Measurements from ENCODE around the gene TPPP2. TPM values are rescaled to one million over a fixed set of nuclear protein-coding genes. Genes with fewer than 3 reads are reported as not detected.
"Not testable (repeated sequence)": the region's sequence is repeated elsewhere in the genome, so short reads cannot be mapped to it uniquely, and the experiment has no call there.

The TPPP2 gene
- total RNA-seq, 2 donors from 2014 or later, result 0.73 to 1.7 TPM

GRCh38 chr14:20999591-20999990 is 30.4 kb upstream of the TPPP2 start:
- H3K4me1 ChIP-seq (ENCODE audit: control insufficient read depth, insufficient read depth, low read length), result peaks cover 4% of the 10 kb centered on the region
- H3K9me3 ChIP-seq (ENCODE audit: control insufficient read depth, low read length), result no peaks in the 10 kb centered on the region
- Mint-ChIP-seq H3K4me3 (no peak overlapping the region), H3K27ac (no peak overlapping the region), H3K4me1 (peaks cover 36% of the 10 kb centered on the region), H3K36me3 (ENCODE audit: low read depth) (peaks cover 21% of the 10 kb centered on the region), H3K27me3 (ENCODE audit: insufficient read depth) (no peaks in the 10 kb centered on the region), H3K9me3 (no peaks in the 10 kb centered on the region)
- WGBS, 2 experiments (ENCODE audit: insufficient coverage in 1 of 2, insufficient read length in 1 of 2), result 89 to 92% methylated on average over 4 of the region's 4 CpGs
- H3K27me3 ChIP-seq (ENCODE audit: control insufficient read depth, insufficient read depth, low read length, poor library complexity, severe bottlenecking), result no peaks in the 10 kb centered on the region
- peak; percentile 20 for DNase-seq
- no peak overlapping the region for H3K9ac ChIP-seq (ENCODE audit: extremely low read depth, low read length, poor library complexity, severe bottlenecking)
- H3K4me3 ChIP-seq (ENCODE audit: low read length), result no peak overlapping the region
- no peak for TF ChIP-seq CTCF (conservative IDR thresholded peaks at IDR 0.05)
- no peak overlapping the region for H3K27ac ChIP-seq (ENCODE audit: low read depth, low read length)
- H3K36me3 ChIP-seq (ENCODE audit: control insufficient read depth, insufficient read depth, low read length), result peaks cover 31% of the 10 kb centered on the region

GRCh38 chr14:21001218-21001617 is 28.8 kb upstream of the TPPP2 start:
- TF ChIP-seq CTCF (conservative IDR thresholded peaks at IDR 0.05), result no peak
- Mint-ChIP-seq H3K36me3 (ENCODE audit: low read depth) (peaks cover 6% of the 10 kb centered on the region), H3K9me3 (no peaks in the 10 kb centered on the region), H3K4me3 (no peak overlapping the region), H3K4me1 (peaks cover 36% of the 10 kb centered on the region), H3K27me3 (ENCODE audit: insufficient read depth) (no peaks in the 10 kb centered on the region), H3K27ac (no peak overlapping the region)
- 87 to 90% methylated on average over 4 to 5 of the region's 7 CpGs for WGBS, 2 experiments (ENCODE audit: insufficient coverage in 1 of 2, insufficient read length in 1 of 2)
- no peak overlapping the region for H3K9ac ChIP-seq (ENCODE audit: extremely low read depth, low read length, poor library complexity, severe bottlenecking)
- no peak overlapping the region for H3K4me3 ChIP-seq (ENCODE audit: low read length)
- H3K4me1 ChIP-seq (ENCODE audit: control insufficient read depth, insufficient read depth, low read length), result peaks cover 4% of the 10 kb centered on the region
- H3K27ac ChIP-seq (ENCODE audit: low read depth, low read length), result no peak overlapping the region
- H3K36me3 ChIP-seq (ENCODE audit: control insufficient read depth, insufficient read depth, low read length), result peaks cover 14% of the 10 kb centered on the region
- H3K27me3 ChIP-seq (ENCODE audit: control insufficient read depth, insufficient read depth, low read length, poor library complexity, severe bottlenecking), result no peaks in the 10 kb centered on the region
- H3K9me3 ChIP-seq (ENCODE audit: control insufficient read depth, low read length), result no peaks in the 10 kb centered on the region
- DNase-seq, result peak; percentile 51

- Histone ChIP-seq H3K9me3 (ENCODE audit: control insufficient read depth, low read length) (no peaks in the 10 kb centered on the region), H3K9ac (ENCODE audit: extremely low read depth, low read length, poor library complexity, severe bottlenecking) (no peak overlapping the region), H3K4me3 (ENCODE audit: low read length) (no peak overlapping the region), H3K36me3 (ENCODE audit: control insufficient read depth, insufficient read depth, low read length) (no peaks in the 10 kb centered on the region), H3K4me1 (ENCODE audit: control insufficient read depth, insufficient read depth, low read length) (peaks cover 1% of the 10 kb centered on the region), H3K27me3 (ENCODE audit: control insufficient read depth, insufficient read depth, low read length, poor library complexity, severe bottlenecking) (no peaks in the 10 kb centered on the region), H3K27ac (ENCODE audit: low read depth, low read length) (no peak overlapping the region)
- no peak overlapping the region for H3K4me3 Mint-ChIP-seq
- H3K4me1 Mint-ChIP-seq, result peaks cover 30% of the 10 kb centered on the region
- DNase-seq, result peak; percentile 24
- H3K36me3 Mint-ChIP-seq (ENCODE audit: low read depth), result no peaks in the 10 kb centered on the region
- no peak for TF ChIP-seq CTCF (conservative IDR thresholded peaks at IDR 0.05)
- WGBS, 2 experiments (ENCODE audit: insufficient coverage in 1 of 2, insufficient read length in 1 of 2), result 93 to 94% methylated on average over 13 to 14 of the region's 14 CpGs
- H3K9me3 Mint-ChIP-seq, result no peaks in the 10 kb centered on the region
- no peak overlapping the region for H3K27ac Mint-ChIP-seq
- H3K27me3 Mint-ChIP-seq (ENCODE audit: insufficient read depth), result no peaks in the 10 kb centered on the region
These were observed 26.1 kb upstream of the TPPP2 start for GRCh38 chr14:21003788-21004346.

- not testable (repeated sequence) for H3K27ac ChIP-seq (ENCODE audit: low read depth, low read length); H3K9me3 Mint-ChIP-seq; H3K4me3 Mint-ChIP-seq; H3K27ac Mint-ChIP-seq; H3K9me3 ChIP-seq (ENCODE audit: control insufficient read depth, low read length); H3K36me3 ChIP-seq (ENCODE audit: control insufficient read depth, insufficient read depth, low read length); H3K9ac ChIP-seq (ENCODE audit: extremely low read depth, low read length, poor library complexity, severe bottlenecking); H3K4me3 ChIP-seq (ENCODE audit: low read length); DNase-seq; H3K36me3 Mint-ChIP-seq (ENCODE audit: low read depth); H3K4me1 ChIP-seq (ENCODE audit: control insufficient read depth, insufficient read depth, low read length)
- 71 to 78% methylated on average over 1 to 3 of the region's 3 CpGs for WGBS, 2 experiments (ENCODE audit: insufficient coverage in 1 of 2, insufficient read length in 1 of 2)
- H3K27me3 ChIP-seq (ENCODE audit: control insufficient read depth, insufficient read depth, low read length, poor library complexity, severe bottlenecking), result peaks cover 13% of the 10 kb centered on the region
- Mint-ChIP-seq H3K27me3 (ENCODE audit: insufficient read depth) (peaks cover 21% of the 10 kb centered on the region), H3K4me1 (peaks cover 11% of the 10 kb centered on the region)
These were observed 20.3 kb upstream of the TPPP2 start for GRCh38 chr14:21009721-21010120.
